IMR-90 (cell line): ENCODE measurements around the gene ZCCHC3. TPM values are rescaled to one million over a fixed set of nuclear protein-coding genes. Genes with fewer than 3 reads are reported as not detected.

Experiments
- ATAC-seq: fragments of 200-7000 bp; cut with Tn5 transposase; 2 replicates; pipeline ENCODE4 v1.9.1; 2020; ENCODE audit warnings: low read depth, mild to moderate bottlenecking, moderate library complexity
- Bru-seq: library from RNA; stranded (reverse); fragments of 400-500 nt; gene quantifications from one replicate; lab custom pipeline; 2021; lab: Mats Ljungman, UMichigan
- BruChase-seq, 2 experiments: library from RNA; stranded (reverse); fragments of 400-500 nt; gene quantifications; one replicate each; lab custom pipeline; 2021; lab: Mats Ljungman, UMichigan
- BruUV-seq: library from RNA; stranded (reverse); fragments of 400-500 nt; replicated peaks from 2 replicates; lab custom pipeline; 2021; lab: Mats Ljungman, UMichigan
- CTCF ChIA-PET: fragments of 300-600 bp; formaldehyde crosslinking; extraction: SDS; loops from one replicate; lab custom pipeline; 2021; ENCODE audit warnings: antibody characterized with exemption; lab: Yijun Ruan, JAX
- POLR2A ChIA-PET: fragments of 300-600 bp; sonication (Branson Sonifier 250); formaldehyde crosslinking; loops from one replicate; lab custom pipeline; 2022; ENCODE audit warnings: antibody characterized with exemption; ENCODE audit not compliant: unreplicated experiment; lab: Charles Lee
- DNase-seq: peaks from one replicate; pipeline ENCODE4 v3.0.0; 2013
- H2AFZ ChIP-seq: replicated peaks from 2 replicates; pipeline ENCODE3; 2013; ENCODE audit warnings: low read length, mild to moderate bottlenecking; ENCODE audit not compliant: poor library complexity
- H2AK5ac ChIP-seq: 2 replicates; pipeline ENCODE4 v1.6.1; 2013; ENCODE audit warnings: low read depth, low read length, inconsistent platforms
- H2AK9ac ChIP-seq: replicated peaks from 2 replicates; pipeline ENCODE3; 2013; ENCODE audit warnings: mild to moderate bottlenecking, low read depth, low read length, moderate library complexity; ENCODE audit not compliant: poor library complexity
- H2BK120ac ChIP-seq: 2 replicates; pipeline ENCODE4 v1.6.1; 2013; ENCODE audit warnings: low read depth, low read length, inconsistent platforms
- H2BK15ac ChIP-seq: 3 replicates; pipeline ENCODE4 v1.6.1; 2013; ENCODE audit warnings: low read depth, low read length, inconsistent platforms
- H2BK20ac ChIP-seq: 2 replicates; pipeline ENCODE4 v1.6.1; 2013; ENCODE audit warnings: low read depth, mild to moderate bottlenecking, inconsistent platforms, low read length, moderate library complexity
- H2BK5ac ChIP-seq: 2 replicates; pipeline ENCODE4 v1.6.1; 2013; ENCODE audit warnings: mild to moderate bottlenecking, low read depth, low read length, inconsistent platforms; ENCODE audit not compliant: poor library complexity, severe bottlenecking
- H3K14ac ChIP-seq: replicated peaks from 2 replicates; pipeline ENCODE4 v1.6.1; 2013; ENCODE audit warnings: low read depth, low read length, inconsistent platforms
- H3K18ac ChIP-seq: 2 replicates; pipeline ENCODE4 v1.6.1; 2013; ENCODE audit warnings: low read depth, low read length, control low read depth
- H3K23ac ChIP-seq: 2 replicates; pipeline ENCODE4 v1.6.1; 2013; ENCODE audit warnings: low read depth, low read length, inconsistent platforms
- H3K27ac ChIP-seq: 2 replicates; pipeline ENCODE4 v1.5.1; 2013; ENCODE audit warnings: mild to moderate bottlenecking, control low read depth, low read length; ENCODE audit not compliant: insufficient read depth
- H3K27me3 ChIP-seq: 2 replicates; pipeline ENCODE4 v1.6.1; 2013; ENCODE audit warnings: low read length; ENCODE audit not compliant: control insufficient read depth, insufficient read depth
- H3K36me3 ChIP-seq: 2 replicates; pipeline ENCODE4 v1.6.1; 2013; ENCODE audit warnings: low read length, mixed read lengths; ENCODE audit not compliant: control insufficient read depth, insufficient read depth
- H3K4ac ChIP-seq: 2 replicates; pipeline ENCODE4 v1.6.1; 2013; ENCODE audit warnings: low read depth, low read length, inconsistent platforms
- H3K4me1 ChIP-seq: 2 replicates; pipeline ENCODE4 v1.6.1; 2013; ENCODE audit warnings: low read length, mixed read lengths; ENCODE audit not compliant: control insufficient read depth, insufficient read depth
- H3K4me2 ChIP-seq: 2 replicates; pipeline ENCODE4 v1.6.1; 2013; ENCODE audit warnings: low read depth, mild to moderate bottlenecking, control low read depth, low read length, moderate library complexity
- H3K4me3 ChIP-seq: 2 replicates; pipeline ENCODE4 v1.5.1; 2013; ENCODE audit warnings: low read depth, mild to moderate bottlenecking, control low read depth, low read length, moderate library complexity; ENCODE audit not compliant: insufficient read depth
- H3K56ac ChIP-seq: 2 replicates; pipeline ENCODE4 v1.6.1; 2013; ENCODE audit warnings: low read length, inconsistent platforms; ENCODE audit not compliant: insufficient read depth; ENCODE audit errors: extremely low read depth
- H3K79me1 ChIP-seq, 2 experiments: 2 replicates each; pipeline ENCODE4 v1.6.1; 2013; ENCODE audit warnings: low read length in 2 of 2, inconsistent platforms in 1 of 2, low read depth in 1 of 2
- H3K9ac ChIP-seq: 2 replicates; pipeline ENCODE4 v1.6.1; 2013; ENCODE audit warnings: low read depth, low read length, control low read depth
- H3K9me1 ChIP-seq: 2 replicates; pipeline ENCODE4 v1.6.1; 2013; ENCODE audit warnings: low read length, inconsistent platforms; ENCODE audit not compliant: insufficient read depth
- H3K9me3 ChIP-seq: 2 replicates; pipeline ENCODE4 v1.6.1; 2013; ENCODE audit warnings: low read length; ENCODE audit not compliant: control insufficient read depth, insufficient read depth
- H4K20me1 ChIP-seq: 2 replicates; pipeline ENCODE4 v1.6.1; 2013; ENCODE audit warnings: low read length, inconsistent platforms; ENCODE audit not compliant: insufficient read depth
- H4K5ac ChIP-seq: 2 replicates; pipeline ENCODE4 v1.6.1; 2013; ENCODE audit warnings: mild to moderate bottlenecking, low read depth, low read length, control low read depth
- H4K8ac ChIP-seq, 2 experiments: 2 replicates each; pipeline ENCODE4 v1.6.1; 2013; ENCODE audit warnings: low read depth in 2 of 2, low read length in 2 of 2, control low read depth in 1 of 2, inconsistent platforms in 1 of 2
- H4K91ac ChIP-seq: 2 replicates; pipeline ENCODE4 v1.6.1; 2013; ENCODE audit warnings: low read depth, low read length, inconsistent platforms; ENCODE audit not compliant: insufficient read depth
- BHLHE40 ChIP-seq: fragments of 150-350 bp; IDR thresholded peaks from 2 replicates; pipeline ENCODE4 v1.6.1; 2016; ENCODE audit warnings: mild to moderate bottlenecking, low read depth, low read length
- CHD1 ChIP-seq: IDR thresholded peaks from 2 replicates; pipeline ENCODE4 v1.6.1; 2012; ENCODE audit warnings: low read depth, low read length, improper control_type of control experiment
- CTCF ChIP-seq: conservative IDR thresholded peaks from 2 replicates; pipeline ENCODE4 v1.5.1; 2012; ENCODE audit warnings: mild to moderate bottlenecking, low read depth, low read length, improper control_type of control experiment
- MAZ ChIP-seq: IDR thresholded peaks from 2 replicates; pipeline ENCODE4 v1.6.1; 2012; ENCODE audit warnings: low read depth, mild to moderate bottlenecking, low read length, improper control_type of control experiment, moderate library complexity, borderline replicate concordance
- MXI1 ChIP-seq: IDR thresholded peaks from 2 replicates; pipeline ENCODE4 v1.6.1; 2012; ENCODE audit warnings: low read depth, mild to moderate bottlenecking, low read length, moderate library complexity, borderline replicate concordance
- NFE2L2 ChIP-seq: fragments of 150-350 bp; IDR thresholded peaks from 2 replicates; pipeline ENCODE4 v1.6.1; 2016; ENCODE audit warnings: low read depth, mild to moderate bottlenecking, low read length
- RCOR1 ChIP-seq: IDR thresholded peaks from 2 replicates; pipeline ENCODE4 v1.6.1; 2012; ENCODE audit warnings: mild to moderate bottlenecking, low read length, improper control_type of control experiment; ENCODE audit not compliant: insufficient replicate concordance
- RFX5 ChIP-seq: IDR thresholded peaks from 2 replicates; pipeline ENCODE4 v1.8.0; 2012; ENCODE audit warnings: low read depth, mild to moderate bottlenecking, low read length, moderate library complexity
- USF2 ChIP-seq: fragments of 150-350 bp; IDR thresholded peaks from 2 replicates; pipeline ENCODE4 v1.6.1; 2017; ENCODE audit warnings: mild to moderate bottlenecking, antibody characterized with exemption, low read length, low read depth
- WGBS, 2 experiments: methylation state at CpG; one replicate each; pipeline versions ENCODE4 v1.1.5 to v1.1.7; 2013; ENCODE audit warnings: missing lambda C conversion rate in 2 of 2; ENCODE audit not compliant: insufficient read length in 1 of 2; ENCODE audit errors: extremely low coverage in 2 of 2; 5-methylcytosine and 5-hydroxymethylcytosine counted together
- dilution Hi-C: fragments of 300-500 bp; cut with HindIII; formaldehyde crosslinking; loops from one replicate; pipeline ENCODE4 v1.14.3; 2018; ENCODE audit warnings: low sequenced_read_pairs; ENCODE audit not compliant: unreplicated experiment
- in situ Hi-C: fragments of 300-500 bp; cut with MboI; formaldehyde crosslinking; loops from 3 replicates; pipeline ENCODE4 v1.14.3; 2019; ENCODE audit warnings: low sequenced_read_pairs, inconsistent platforms, mixed read lengths
- intact Hi-C: fragments of 100-400 bp; cut with micrococcal nuclease; formaldehyde crosslinking; loops from 2 replicates; pipeline ENCODE4 v1.10.0; 2022
- long read RNA-seq: library from polyadenylated mRNA; unstranded; transcript quantifications from one replicate; pipeline ENCODE4 v2.0.0, GENCODE V29; 2021; ENCODE audit not compliant: unreplicated experiment
- polyA plus RNA-seq, 3 experiments: library from polyadenylated mRNA; depleted of rRNA; stranded (reverse); fragments of >200 nt; gene quantifications; 2 replicates each; pipeline ENCODE4 v1.2.3, GENCODE V29; 2012; ENCODE audit warnings: low replicate concordance in 1 of 3
- total RNA-seq: library from RNA; depleted of rRNA; stranded (reverse); fragments of >200 nt; gene quantifications from 2 replicates; pipeline ENCODE4 v1.2.3, GENCODE V29; 2012; rRNA removed

ZCCHC3 gene
- total RNA-seq = 10.9 and 13.9 TPM in 2 replicates
- polyA plus RNA-seq (2012; rRNA removed) = 8.2 and 8.8 TPM in 2 replicates
- polyA plus RNA-seq (2012; cell fraction: cytosol; rRNA removed) = 7.4 and 8.5 TPM in 2 replicates
- 5.2 and 7.5 TPM in 2 replicates for polyA plus RNA-seq (2012; cell fraction: nucleus; rRNA removed; ENCODE audit: low replicate concordance)
- percentile 78 among the genes with signal in this experiment for Bru-seq, nascent RNA
- BruChase-seq, experiment 1, labeled RNA remaining after a 6-hour chase = percentile 60 among the genes with signal in this experiment
- BruChase-seq, experiment 2, labeled RNA remaining after a 2-hour chase = percentile 89 among the genes with signal in this experiment
- long read RNA-seq, transcript ZCCHC3-201 (1 exons, 3,354 nt) = major isoform, 48 of 48 reads
- long read RNA-seq, partial matches to known transcripts = 0 of 48 reads
- long read RNA-seq, other reads (novel, unspliced or antisense) = 0 of 48 reads

GRCh38 chr20:297098-297924 lies at the start of gene ZCCHC3:
TSS of gene ZCCHC3 (plus strand) at chr20:297570. CDS start at chr20:297587, 17 bp downstream.
- H3K4me2 ChIP-seq = peak within 1 kb of the TSS; percentile 99
- intact Hi-C loops = loop anchor here (1.0 to 2.0 kb wide), 2 partner anchors 13 to 30 kb away; no protein-coding TSS in a partner anchor
- peak within 1 kb of the TSS; percentile 99 for H2AK9ac ChIP-seq
- peak within 1 kb of the TSS; percentile 83 for H3K18ac ChIP-seq
- ChIA-PET CTCF (interaction anchor here (0.6 to 1.5 kb wide), 3 partner anchors 26 to 181 kb away, joined by 3 to 5 read pairs (median 4); no protein-coding TSS in a partner anchor), POLR2A (interaction anchor here (0.6 to 0.7 kb wide), 2 partner anchors 13 to 29 kb away, joined by 3 to 5 read pairs; no protein-coding TSS in a partner anchor)
- H3K27ac ChIP-seq = peak within 1 kb of the TSS; percentile 99
- 0% methylated on average over 47 of the region's 99 CpGs; no CpG with 5 or more reads in 1 of the 2 experiments for WGBS, 2 experiments
- peak within 1 kb of the TSS; percentile 89 for H2AFZ ChIP-seq
- peak within 1 kb of the TSS; percentile 97 for H3K14ac ChIP-seq
- no peaks in the 10 kb centered on the region for H3K27me3 ChIP-seq
- peak within 1 kb of the TSS; percentile 97 for H2AK5ac ChIP-seq
- peaks cover 5% of the 10 kb centered on the region; the same call in 1 of the 2 replicates for H3K36me3 ChIP-seq
- peak within 1 kb of the TSS; percentile 98 for H3K4ac ChIP-seq
- H3K9me1 ChIP-seq = peaks cover 26% of the 10 kb centered on the region
- dilution Hi-C loops = no loop called here
- peak within 1 kb of the TSS; percentile 86 for H4K5ac ChIP-seq
- in situ Hi-C loops = no loop called here
- H3K4me1 ChIP-seq = peaks cover 14% of the 10 kb centered on the region
- peak; percentile 93 for DNase-seq
- peaks cover 29 to 45% of the 10 kb centered on the region in 2 experiments for H3K79me1 ChIP-seq
- peaks cover 33% of the 10 kb centered on the region for H4K20me1 ChIP-seq
- H2BK20ac ChIP-seq = no peak within 1 kb of the TSS
- H2BK5ac ChIP-seq = peak within 1 kb of the TSS; percentile 92
- peak within 1 kb of the TSS; percentile 58 to 88 for H4K8ac ChIP-seq
- peak within 1 kb of the TSS; percentile 100 for H3K4me3 ChIP-seq
- peak within 1 kb of the TSS; percentile 80 for H3K56ac ChIP-seq
- BruUV-seq = TSS peak; percentile 81
- H3K9ac ChIP-seq = peak within 1 kb of the TSS; percentile 90
- peak; percentile 90 for ATAC-seq
- peak within 1 kb of the TSS; percentile 97 for H3K23ac ChIP-seq
- H4K91ac ChIP-seq = peak within 1 kb of the TSS; percentile 71
- H2BK120ac ChIP-seq = peak within 1 kb of the TSS; percentile 58
- H3K9me3 ChIP-seq = no peaks in the 10 kb centered on the region
- peak within 1 kb of the TSS; percentile 29; the same call in 1 of the 3 replicates for H2BK15ac ChIP-seq
- TF ChIP-seq RCOR1 (peak; percentile 19), CHD1 (no peak; the same call in 1 of the 2 replicates), RFX5 (no peak; the same call in 1 of the 2 replicates), BHLHE40 (peak; percentile 43; the same call in 1 of the 2 replicates), MXI1 (peak; percentile 77; the same call in 1 of the 2 replicates), MAZ (peak; percentile 88), CTCF (0 out of 2 replicates have a peak, but pooled peaks have one; percentile 30), NFE2L2 (0 out of 2 replicates have a peak, but pooled peaks have one; percentile 4), USF2 (peak; percentile 69)
